Astrocyte of the cerebellum (primary cell): ENCODE data around the gene EHMT2.

Experiments used
- DNase-seq: peaks from one replicate; pipeline ENCODE4 v3.0.0-alpha.2; 2011; ENCODE audit warnings: low read depth
- H3K4me3 ChIP-seq: 2 replicates; pipeline ENCODE4 v1.5.1; 2011; ENCODE audit warnings: mild to moderate bottlenecking, low read depth, low read length, moderate library complexity
- CTCF ChIP-seq: IDR thresholded peaks from 2 replicates; pipeline ENCODE4 v1.5.1; 2012; ENCODE audit warnings: low read length, low read depth, moderate library complexity, mild to moderate bottlenecking; ENCODE audit errors: missing control alignments
- in situ Hi-C: cut with HindIII; loops from 2 replicates; pipeline ENCODE4 v1.10.0; 2017; ENCODE audit warnings: low sequenced_read_pairs

The EHMT2 gene

GRCh38 chr6:31927863-31928671 is 30.6 kb upstream of the EHMT2 start:
- in situ Hi-C loops, result no loop called here

DNA sequence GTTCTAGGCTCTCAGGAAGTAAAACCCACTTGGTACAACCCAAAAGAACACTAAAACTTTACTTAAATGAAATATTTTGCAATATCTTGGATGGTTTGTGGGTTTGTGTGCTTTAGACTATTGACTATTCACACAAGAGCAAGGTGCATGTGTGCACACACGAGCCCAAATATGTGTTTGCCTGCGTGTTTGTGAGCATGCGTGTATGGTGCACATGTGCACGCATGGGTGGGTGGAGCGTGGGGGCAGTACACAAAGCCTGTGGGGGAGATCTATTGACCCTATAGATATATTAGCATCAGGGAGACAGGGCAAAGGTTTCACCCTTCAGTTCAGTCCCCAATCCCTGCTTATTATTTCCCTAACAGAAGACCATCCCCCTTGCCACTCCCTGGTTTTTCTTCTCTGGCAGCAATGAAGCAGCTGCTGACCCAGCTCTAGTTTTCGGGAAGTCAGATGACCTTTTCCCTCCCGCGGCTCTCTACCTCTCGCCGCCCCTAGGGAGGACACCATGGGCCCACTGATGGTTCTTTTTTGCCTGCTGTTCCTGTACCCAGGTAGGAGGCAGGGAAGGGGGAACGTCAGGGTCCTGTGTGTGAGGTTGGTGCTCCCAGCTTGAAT is 29.9 kb upstream of the EHMT2 start, which contains the start of gene C2:
Gene C2, plus strand, starts transcription at position 476 of the 621 bp plus-strand sequence. Its CDS starts 36 bp downstream, at position 512.
- TF ChIP-seq CTCF, result no peak
- in situ Hi-C loops, result no loop called here
- no peak for DNase-seq
- H3K4me3 ChIP-seq, result no peak within 1 kb of the TSS

More at GRCh38 chr6:31927863-31928671, 30.6 kb upstream of the EHMT2 start:
- no peak for DNase-seq
- no peak overlapping the region for H3K4me3 ChIP-seq
- TF ChIP-seq CTCF, result no peak

- no peak for DNase-seq
- TF ChIP-seq CTCF, result no peak
- in situ Hi-C loops, result no loop called here
- no peak overlapping the region for H3K4me3 ChIP-seq
These were observed 25.4 kb upstream of the EHMT2 start for GRCh38 chr6:31922942-31923341.

DNA sequence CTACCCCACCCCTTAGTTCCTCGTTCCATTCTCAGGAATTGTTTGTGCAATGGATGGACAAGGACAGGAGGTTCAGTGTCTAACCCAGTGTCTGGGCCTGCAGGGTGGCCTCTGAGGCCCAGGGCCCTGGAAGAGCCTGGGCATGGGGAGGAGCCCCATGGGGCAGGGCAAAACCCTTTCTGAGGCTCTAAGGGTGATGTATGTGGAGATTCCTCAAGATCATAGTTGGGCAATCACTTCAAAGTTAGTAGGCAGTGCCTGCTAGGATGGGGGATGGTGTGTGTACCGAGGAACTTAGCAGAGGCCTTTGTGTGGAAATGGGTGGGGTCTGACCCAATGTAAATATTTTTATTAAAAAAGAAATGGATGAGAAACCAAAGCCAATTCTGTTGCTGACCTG is 23.3 kb upstream of the EHMT2 start:
- TF ChIP-seq CTCF, result no peak
- no peak for DNase-seq
- no peak overlapping the region for H3K4me3 ChIP-seq
- in situ Hi-C loops, result no loop called here

DNA sequence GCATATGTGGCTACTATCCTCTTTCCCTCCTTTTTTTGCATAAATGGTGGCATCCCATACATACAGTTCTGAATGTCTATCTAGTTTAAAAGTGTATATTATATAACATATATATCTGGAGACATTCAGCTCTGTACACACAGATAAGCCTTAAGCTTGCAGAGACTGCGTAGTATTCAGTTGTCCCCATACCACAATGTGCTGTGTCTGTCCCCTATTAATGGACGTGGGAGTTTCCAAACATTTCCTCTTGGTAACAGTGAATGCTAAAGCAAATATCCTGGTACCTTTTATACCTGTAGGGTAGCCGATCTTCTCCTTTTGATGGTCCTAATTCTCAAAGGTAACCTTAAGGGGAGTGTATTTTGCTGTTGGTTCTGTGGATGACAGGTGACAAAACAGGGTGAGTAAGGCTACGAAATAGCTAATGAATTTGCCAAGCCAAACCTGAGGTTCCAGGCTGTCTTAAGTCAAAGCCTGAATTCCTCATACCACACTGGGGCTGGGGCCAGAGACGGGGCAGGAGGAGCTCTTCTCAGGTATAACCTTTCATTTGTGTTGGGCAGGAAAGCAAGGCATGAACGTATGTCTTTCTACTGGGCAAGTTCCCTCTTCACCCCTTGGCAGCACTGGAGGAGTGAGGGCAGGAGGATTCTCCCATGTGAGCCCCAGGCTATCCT is 22.3 kb upstream of the EHMT2 start:
- TF ChIP-seq CTCF, result no peak
- in situ Hi-C loops, result no loop called here

GRCh38 chr6:31918069-31918720 is 20.7 kb upstream of the EHMT2 start:
- no peak overlapping the region for H3K4me3 ChIP-seq
- TF ChIP-seq CTCF, result no peak
- no peak for DNase-seq
- in situ Hi-C loops, result no loop called here

More for the DNA sequence above, 22.3 kb upstream of the EHMT2 start:
- H3K4me3 ChIP-seq, result no peak overlapping the region
- no peak for DNase-seq
